Hepatocyte (in vitro differentiated cells): Measurements from ENCODE around the gene HDAC3.

Experiments used
- CTCF ChIP-seq: fragments of 200-600 bp; sonication (generic); IDR thresholded peaks from 2 replicates; pipeline ENCODE4 v1.5.1; 2016; ENCODE audit warnings: antibody characterized with exemption, mild to moderate bottlenecking; ENCODE audit not compliant: poor library complexity
- EZH2 ChIP-seq: fragments of 200-600 bp; sonication (generic); IDR thresholded peaks from 2 replicates; pipeline ENCODE4 v1.6.1; 2016; ENCODE audit warnings: antibody characterized with exemption, mild to moderate bottlenecking, borderline replicate concordance

GRCh38 chr5:141655020-141655419 lies 18.4 kb upstream of the HDAC3 start:
- TF ChIP-seq CTCF: no peak
- no peak for TF ChIP-seq EZH2
